HL-60/S4 treated with retinoic acid at 250 ng/mL for 4 days and 3 days (cell line): Measurements from ENCODE around the gene TBC1D4.
"Not testable (repeated sequence)": the region's sequence is repeated elsewhere in the genome, so short reads cannot be mapped to it uniquely, and the experiment has no call there.

Experiments used
- in situ Hi-C: fragments of 300-500 bp; cut with MboI; formaldehyde crosslinking; loops from 2 replicates; pipeline ENCODE4 v1.7.0; 2022; ENCODE audit warnings: low sequenced_read_pairs

Gene TBC1D4

DNA sequence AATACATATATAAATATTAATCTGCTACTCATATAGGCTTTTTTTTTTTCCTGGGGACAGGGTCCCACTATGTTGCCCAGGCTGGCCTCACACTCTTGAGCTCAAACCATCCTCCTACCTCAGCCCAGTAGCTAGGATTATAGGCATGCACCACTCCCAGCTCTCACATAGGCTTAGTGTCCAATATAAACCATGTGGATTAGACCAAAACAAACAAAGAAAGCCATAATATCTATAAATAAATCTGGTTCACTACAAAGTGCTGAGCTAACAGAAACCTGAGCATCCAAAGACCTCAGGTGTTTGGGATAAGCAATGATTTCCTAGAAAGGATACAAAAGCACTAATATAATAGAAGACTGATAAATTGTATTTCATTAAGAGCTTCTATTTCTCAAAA, 26.0 kb downstream of the TBC1D4 start:
- in situ Hi-C loops = no loop called here

DNA sequence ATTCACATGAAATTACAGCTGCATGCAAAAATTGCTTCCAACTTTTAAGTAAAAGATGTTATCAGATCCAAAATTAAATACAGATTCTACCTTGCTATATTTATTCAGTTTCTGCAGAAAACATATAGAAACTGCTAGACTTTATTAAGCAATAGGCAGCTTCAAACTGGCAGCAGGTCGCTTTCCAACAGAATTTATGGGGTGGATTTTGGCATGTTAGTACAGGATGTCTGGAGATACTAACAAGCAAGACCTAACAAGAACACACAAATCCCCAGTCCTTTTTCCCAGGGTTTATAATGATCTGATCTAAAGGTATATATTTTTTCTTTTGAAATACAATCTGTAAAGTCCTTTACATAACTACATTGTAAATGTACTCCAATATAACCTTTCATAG, 27.5 kb downstream of the TBC1D4 start:
- in situ Hi-C loops = no loop called here

DNA sequence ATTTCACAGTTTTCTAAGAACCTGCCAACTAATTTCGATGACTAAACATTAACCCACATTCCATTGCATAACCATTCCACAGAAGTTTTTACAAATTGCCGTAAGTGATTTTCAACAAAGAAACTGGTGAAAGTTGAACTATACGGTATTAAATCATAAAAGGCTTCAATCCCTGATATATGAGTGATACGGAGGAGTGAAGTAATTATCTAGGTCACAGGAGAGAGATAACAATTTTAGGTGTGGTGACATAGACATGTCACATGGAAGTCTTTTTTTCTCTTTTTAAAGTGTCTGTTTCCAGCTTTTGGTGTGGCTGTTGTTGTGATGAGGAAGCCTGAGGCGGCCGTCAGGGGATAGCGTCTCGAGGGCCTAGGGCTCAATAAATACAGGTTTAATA, 29.4 kb downstream of the TBC1D4 start:
- in situ Hi-C loops = no loop called here

DNA sequence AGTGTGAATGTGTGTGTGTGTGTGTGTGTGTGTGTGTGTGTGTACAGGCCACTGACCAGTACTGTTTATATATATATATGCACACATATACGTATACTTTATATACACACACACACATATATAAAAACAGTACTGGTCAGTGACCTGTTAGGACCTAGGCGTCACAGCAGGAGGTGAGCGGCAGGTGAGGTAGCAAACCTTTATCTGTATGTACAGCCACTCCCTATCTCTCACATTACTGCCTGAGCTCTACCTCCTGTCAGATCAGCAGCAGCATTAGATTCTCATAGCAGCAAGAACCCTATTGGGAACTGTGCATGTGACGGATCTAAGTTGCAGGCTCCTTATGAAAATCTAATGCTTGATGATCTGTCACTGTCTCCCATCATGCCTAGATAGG, 34.5 kb downstream of the TBC1D4 start:
- in situ Hi-C loops = no loop called here

DNA sequence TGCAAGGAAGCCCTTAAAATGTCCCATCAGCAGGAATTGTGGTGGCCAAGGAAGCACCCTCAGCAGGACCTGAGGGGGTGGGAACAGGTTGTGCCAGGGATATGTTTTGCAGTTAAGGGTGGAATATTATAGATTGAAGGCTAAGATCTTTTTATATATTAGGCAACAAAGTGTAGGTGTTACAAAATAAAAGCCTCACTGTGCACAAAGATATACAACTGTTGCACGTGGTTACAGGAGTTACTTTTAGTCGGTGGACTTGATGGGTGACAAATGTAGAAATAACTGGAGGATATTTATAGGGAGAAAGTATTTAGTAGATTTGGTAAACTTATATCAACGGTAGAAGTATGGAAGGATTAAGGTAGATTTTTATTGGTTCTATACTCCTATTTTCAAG, 35.1 kb downstream of the TBC1D4 start:
- in situ Hi-C loops = no loop called here

DNA sequence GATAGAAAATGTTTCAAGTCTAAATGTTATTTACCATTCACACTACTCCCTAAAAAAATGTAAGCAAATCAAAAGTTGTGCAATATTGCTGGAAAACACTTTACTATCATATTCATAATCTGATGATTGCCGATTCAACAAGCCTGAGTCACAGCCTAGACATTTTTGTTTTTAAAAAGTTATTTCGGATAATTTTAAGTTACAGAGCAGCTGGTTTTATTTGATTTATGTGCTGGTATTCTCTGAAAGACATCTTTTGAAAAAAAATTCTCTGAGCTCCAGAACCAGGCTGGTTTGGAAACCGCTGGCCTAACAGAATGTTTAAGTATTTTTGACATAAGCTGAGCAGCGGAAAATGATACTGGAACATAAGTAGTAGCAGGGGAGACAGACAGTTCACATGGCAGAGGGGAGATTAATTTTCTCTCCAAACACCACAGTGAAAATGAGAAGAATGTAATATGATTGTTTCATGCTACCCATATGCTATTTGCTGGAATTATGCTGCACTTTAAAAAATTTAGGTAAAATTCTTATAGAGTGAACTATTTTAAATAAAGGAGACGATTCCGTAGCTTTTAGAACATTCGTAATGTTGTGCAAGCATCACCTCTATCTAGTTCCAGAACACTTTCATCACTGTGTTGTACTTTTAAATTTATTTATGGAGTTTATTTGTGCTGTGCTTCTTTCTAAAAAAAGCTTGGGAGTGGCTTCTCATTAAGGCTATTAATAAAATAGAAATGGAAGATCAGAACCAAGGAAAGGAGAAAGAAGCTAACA, 36.1 kb downstream of the TBC1D4 start:
- in situ Hi-C loops = no loop called here

DNA sequence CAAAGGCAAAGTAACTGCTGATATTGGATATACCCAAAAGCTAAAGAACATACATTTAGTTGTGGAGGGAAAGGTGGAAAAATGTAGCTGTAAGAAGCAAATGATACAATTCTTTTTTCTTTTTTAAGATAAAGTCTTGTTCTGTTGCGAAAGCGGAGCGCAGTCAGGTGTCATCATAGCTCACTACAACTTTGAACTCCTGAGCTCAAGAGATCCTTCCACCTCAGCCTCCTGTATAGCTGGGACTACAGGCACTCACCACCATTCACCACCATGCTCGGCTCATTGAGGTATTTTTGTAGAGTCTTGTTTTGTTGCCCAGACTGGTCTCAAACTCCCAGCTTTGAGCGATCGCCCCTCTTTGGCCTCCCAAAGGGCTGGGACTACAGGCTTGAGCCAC, 38.0 kb downstream of the TBC1D4 start:
- in situ Hi-C loops = no loop called here

DNA sequence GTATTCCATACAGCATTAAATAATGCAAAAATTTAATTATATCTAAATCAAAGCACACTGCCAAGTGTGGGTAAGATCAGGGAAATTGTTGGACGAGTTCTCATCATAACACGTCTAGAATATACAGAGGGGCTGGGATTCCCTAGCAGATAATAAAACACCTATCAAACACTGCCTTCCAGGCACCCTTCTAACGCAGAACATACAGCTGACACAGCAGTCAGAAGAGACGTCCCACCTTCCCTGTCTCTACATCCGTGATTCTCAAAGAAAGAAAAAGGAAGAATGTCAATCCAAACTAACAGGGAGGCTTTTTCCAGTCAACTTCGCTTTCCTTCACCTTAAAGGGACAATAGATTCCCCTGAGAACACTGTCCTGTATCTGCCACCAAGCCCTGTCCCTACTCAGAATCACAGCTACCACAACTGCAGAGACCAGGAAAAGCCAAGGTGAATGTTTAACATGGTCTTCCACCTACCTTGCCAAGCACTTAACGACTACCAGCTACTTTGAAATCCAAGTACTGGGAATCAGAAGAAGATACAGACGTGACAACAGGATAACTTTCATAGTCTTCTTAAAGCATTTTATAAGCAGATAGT, 38.5 kb downstream of the TBC1D4 start:
- in situ Hi-C loops = no loop called here

DNA sequence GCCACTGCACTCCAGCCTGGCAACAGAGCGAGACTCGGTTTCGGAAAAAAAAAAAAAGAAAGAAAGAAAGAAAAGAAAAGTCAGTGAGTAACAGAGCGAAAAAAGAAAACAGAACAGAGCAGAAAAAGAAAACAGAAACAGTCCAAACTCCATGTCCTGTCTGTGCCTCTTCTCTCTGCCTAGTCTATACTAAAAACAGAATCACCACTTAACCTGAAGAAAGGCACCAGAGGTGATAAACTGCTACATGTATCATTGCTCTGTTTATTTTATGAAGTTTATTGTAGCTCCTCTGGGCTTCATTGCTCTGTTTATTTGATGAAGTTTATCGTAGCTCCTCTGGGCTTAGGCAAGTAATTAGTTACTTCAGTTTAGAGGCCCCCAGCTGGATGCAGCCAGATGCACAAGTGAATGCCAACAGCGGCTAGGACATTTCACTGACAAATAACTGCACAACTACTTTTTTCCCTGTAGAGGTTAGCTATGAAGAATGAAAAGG, 39.2 kb downstream of the TBC1D4 start:
- in situ Hi-C loops = no loop called here

DNA sequence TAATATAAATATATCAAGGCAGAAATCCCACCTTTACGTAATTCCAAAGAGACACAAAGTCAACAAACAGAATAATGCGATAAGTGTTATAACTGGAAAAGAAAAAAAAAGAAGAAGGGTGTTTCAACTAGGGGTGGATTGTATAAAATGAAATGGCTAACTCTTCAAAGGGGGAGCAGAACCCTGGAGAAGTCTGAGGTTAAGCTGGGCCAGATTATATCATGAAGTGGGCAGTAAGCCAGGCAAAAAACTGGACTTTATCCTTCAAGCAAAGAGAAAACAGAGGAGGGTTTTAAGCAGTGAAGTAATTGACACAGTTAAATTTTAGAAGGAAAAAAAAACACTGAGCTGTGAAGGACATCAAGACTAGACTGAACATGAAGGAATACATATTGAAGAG, 41.9 kb downstream of the TBC1D4 start:
- in situ Hi-C loops = no loop called here

DNA sequence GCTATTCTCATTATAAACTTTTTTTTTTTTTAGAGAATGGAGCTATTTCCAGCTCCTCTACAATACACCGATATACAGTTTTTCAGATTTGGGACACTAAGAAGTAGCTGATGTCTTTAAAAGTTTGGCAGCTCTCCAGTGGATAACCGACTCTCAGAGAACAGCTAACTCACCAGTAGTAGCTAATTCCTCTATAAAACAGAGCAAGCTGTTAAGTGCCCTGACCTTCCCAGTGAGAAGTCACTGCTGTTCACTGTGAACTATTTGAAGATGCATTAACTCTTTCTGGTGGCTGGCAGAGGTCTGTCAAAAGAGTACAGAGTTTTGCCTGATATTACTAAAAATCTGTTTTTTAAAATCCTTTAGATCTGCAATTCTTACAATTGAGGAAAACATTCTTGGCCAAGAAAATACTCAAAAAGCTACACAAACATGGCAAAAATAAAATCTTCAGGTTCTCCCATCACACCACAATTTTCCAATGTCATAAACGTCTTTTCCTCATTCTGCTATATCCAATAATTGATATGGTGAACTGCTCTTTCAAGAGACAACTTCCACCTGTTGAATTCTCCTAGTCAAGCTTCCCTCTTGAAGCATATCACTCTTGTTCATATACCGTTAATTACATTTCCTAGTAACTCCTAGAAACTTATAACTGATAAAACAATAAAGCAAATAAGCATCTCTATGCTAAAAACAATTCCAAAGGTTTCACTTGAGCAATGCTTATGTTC, 44.2 kb downstream of the TBC1D4 start:
- in situ Hi-C loops = no loop called here

DNA sequence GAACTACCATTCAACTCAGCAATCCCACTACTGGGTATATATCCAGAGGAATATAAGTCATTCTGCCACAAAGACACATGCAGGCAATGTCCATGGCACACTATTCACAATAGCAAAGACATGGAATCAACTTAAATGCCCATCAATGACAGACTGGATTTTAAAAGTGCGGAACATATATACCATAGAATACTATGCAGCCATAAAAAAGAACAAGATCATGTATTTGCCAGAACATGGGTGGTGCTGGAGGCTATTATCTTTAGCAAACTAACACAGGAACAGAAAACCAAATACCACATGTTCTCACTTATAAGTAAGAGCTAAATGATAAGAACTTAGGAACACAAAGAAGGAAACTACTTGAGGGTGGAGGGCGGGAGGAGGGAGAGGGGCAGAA, 47.8 kb downstream of the TBC1D4 start:
- in situ Hi-C loops = not testable (repeated sequence)

DNA sequence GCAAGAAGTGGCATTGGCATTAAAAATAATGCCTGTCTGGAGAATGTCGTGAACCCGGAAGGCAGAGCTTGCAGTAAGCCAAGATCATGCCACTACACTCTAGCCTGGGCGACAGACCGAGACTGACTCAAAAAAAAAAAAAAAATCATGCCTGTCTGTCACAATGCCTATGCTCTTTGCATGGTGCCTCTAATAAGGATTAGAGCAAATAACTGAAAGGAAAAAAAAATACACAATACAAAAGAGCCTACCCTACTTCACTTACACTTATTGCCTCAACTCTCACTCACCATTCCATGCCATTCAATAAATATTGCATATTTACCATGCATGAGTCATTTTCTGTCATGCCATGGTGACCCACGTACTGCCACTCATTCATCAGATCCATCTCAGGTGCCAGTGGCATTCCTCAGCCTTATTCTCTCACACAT, 49.1 kb downstream of the TBC1D4 start:
- in situ Hi-C loops = no loop called here

DNA sequence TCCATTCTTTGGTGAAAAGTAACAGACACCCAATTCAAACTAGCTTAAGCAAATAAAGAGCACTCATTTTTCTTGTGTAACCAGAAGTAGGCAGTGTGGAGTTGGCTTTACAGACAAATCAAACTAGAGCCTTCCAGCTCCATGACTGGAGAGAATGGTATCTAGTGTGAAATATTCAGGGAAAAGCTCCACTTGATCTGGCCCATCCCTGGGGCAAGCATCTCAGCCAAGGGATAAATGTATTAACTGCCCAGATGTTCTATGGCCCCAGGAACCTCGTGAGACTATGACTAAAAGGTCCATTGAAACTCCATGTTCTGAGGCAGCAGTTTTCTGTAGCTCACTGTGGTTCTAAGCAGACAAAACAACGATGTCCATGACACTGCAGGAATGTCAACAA, 49.9 kb downstream of the TBC1D4 start:
- in situ Hi-C loops = no loop called here

DNA sequence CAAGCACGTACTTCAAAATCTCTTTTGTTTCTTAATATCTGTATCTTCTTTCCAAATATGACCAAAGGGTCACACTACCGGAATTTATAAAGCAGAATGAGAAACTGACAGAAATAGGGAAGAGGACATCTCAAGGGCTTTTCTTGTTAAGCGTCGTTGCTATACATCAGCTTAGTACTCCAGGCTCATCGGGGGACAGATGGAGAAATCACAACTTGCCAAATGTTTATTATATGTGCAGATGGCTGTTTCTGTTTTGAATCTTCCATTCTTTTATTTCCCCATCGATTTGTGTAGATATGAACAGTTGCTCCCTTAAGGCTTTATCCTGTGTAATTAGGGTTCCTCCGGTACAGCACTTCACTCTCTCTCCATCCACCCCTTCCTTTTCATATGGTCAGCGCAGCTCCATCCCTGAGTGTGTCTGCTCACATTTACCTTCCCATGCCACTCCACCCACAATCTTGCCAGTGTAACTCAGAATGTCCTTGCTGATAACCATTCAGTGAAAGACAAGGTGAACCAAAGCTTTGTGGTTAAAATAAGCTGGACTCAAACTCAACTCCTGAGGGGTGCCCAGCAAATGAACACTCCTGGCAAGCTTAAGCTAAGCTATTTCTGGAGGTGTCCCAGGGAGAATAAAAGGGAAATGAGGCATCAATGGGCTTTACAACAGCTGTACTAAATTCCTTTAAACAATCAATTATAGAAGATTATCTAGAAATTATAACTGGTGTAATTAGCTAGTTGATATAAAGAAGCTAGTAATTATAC, 51.3 kb downstream of the TBC1D4 start:
- in situ Hi-C loops = no loop called here

DNA sequence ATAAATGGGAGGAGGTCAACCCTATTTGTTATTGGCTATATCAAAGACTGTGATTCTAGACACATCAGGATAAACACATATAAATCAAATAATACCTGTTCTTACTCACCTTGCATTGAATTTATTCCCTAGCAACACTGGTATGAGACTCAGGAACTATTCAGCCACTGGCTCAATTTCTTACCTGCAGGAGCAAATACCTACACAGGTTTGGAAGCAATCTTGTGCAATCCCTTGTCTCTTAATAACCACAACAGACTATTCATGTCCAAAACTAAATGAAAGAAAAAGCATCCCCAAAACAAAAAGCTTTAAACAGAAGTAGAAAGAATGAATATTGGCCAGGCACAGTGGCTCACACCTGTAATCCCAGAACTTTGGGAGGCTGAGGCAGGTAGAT, 55.5 kb downstream of the TBC1D4 start:
- in situ Hi-C loops = no loop called here

DNA sequence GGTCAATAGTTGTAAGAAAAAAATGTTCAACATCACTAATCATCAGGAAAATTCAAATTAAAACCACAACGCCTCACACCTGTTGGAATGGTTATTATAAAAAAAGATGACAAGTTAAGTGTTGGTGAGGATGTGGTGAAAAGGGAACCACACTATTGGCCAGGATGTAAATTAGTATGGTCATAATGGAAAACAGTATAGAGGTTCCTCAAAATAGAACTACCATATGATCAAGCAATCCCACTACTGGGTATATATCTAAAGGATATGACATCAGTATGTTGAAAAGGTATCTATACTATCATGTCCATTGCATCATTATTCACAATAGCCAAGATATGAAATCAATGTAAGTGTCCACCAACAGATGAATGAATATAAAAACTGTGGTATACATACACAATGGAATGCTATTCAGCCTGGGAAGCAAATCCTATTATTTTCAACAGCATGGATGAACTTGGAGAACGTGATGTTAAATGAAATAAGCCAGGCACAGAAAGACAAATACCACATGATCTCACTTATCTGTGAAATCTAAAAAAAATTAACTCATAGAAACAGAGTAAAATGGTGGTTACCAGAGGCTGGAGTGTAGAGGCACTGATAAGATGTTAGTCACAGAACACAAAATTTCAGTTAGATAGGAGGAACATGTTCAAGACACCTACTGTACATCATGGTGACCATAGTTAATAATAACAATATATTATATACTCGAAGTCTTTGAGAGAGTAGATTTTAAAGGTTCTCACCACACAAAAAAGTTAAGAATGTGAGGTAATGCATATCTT, 56.6 kb downstream of the TBC1D4 start:
- in situ Hi-C loops = no loop called here

DNA sequence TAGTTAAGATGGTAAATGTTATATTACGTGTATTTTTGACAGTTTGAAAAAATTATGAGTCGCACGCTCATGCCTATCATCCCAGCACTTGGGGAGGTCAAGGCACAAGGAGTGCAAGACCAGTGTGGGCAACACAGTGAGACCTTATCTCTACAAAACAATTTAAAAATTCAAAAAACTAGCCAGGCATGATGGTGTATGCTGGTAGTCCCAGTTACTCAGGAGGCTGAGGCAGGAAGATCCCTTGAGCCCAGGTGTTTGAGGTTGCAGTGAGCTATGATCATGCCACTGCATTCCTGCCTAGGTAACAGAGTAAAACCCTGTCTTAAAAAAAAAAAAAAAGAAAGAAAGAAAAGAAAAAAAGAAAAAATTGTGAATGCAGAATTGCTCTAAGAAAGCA, 58.0 kb downstream of the TBC1D4 start:
- in situ Hi-C loops = no loop called here

DNA sequence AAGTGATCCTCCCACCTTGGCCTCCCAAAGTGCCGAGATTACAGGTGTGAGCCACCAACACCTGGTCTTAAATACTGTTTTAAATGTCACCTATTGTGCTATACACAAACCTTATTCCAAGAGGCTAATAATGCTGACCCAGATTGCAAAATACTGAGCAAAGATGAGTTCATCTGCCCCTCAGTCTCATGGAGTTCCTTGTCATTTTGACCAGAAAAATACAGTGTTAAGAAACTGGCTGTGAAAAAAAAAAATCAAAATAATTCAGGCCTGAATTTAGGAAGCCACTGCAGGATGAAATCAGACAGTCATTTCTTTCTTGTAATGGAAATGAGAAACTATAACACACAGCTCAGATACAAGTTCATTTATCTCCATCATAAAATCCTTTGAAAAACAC, 59.9 kb downstream of the TBC1D4 start:
- in situ Hi-C loops = no loop called here

DNA sequence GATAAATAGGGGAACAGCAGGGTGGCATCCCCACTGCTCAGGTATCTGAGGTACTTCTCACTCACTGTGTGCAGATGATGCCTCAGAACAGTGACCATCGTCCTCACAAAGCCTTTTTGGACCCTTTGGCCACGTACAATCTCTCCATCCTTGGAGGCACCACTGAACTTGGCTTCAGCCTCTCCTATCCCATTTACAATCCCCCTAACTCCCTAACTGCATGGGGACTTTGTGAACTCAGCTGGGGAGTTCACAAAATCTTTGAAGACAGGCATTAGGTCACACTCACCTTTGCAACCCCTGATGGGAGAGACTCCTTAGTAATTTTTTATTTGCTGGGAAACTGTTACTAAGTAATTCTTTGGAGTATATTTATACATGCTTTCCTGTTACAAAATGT, 60.8 kb downstream of the TBC1D4 start:
- in situ Hi-C loops = no loop called here
